ENCODE data around the gene TPH1. TPM values are rescaled to one million over a fixed set of nuclear protein-coding genes. Genes with fewer than 3 reads are reported as not detected.
"Not testable (repeated sequence)": the region's sequence is repeated elsewhere in the genome, so short reads cannot be mapped to it uniquely, and the experiment has no call there.

The TPH1 gene
- polyA plus RNA-seq, 3 donors from 2014 or later, result not detected

DNA sequence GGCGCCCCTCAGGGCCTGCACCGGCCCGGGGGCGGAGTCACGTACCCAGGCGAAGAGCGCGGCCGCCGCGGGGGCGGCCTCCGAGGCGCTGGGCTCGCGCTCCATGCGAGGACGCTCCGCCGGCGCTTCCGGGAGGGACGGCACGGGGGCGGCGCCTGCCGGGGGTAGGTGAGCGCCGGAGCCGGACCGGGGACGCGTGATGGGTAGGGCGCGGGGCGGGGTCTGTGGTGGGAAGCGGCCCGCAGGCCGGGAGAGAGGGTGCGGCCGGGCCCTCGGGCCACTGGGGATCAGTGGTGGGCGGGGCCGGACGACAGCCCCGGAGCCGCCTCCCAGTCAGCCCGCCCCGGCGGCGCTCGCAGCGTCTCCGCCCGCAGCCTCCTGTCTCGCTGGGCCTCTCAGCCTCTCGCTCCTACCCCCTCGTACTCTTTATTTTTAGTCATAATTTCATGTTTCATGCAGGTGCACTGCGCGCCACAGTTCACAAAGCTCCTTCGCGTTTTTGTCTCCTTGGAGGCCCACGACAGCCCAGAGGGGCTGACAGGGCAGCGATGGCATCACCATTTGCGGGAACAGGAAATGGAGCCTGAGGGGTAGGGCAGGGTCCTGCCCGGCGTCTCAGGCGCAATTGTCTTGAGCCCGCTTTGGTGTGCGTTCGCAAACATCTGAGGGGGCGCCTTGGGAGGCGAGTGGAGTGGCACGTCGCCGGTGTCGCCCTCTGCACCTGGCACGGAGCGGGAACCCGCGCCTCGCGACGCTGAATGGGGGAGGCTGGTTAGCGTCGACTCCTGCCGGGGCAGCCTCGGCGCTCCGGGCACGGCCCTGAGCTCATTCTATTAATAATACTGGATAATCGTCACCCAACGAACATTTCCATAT lies 32.9 kb downstream of the TPH1 start, which contains the start of gene SERGEF:
TSS of gene SERGEF (minus strand) at position 142 of the 876 bp plus-strand sequence. CDS start at position 105, 37 bp downstream.
- Mint-ChIP-seq H3K36me3 (no peaks in the 10 kb centered on the region), H3K27me3 (ENCODE audit: low read depth in 3 of 3) (peaks cover 4 to 13% (median 7%) of the 10 kb centered on the region in 3 donors), H3K27ac (peak within 1 kb of the TSS; percentile 97 to 100 (median 98)), H3K4me3 (peak within 1 kb of the TSS; percentile 98 to 100 (median 99)), H3K9me3 (no peaks in the 10 kb centered on the region), H3K4me1 (peaks cover 28 to 39% of the 10 kb centered on the region in 2 donors)
- peak; percentile 90 to 91 (median 90) for DNase-seq

DNA sequence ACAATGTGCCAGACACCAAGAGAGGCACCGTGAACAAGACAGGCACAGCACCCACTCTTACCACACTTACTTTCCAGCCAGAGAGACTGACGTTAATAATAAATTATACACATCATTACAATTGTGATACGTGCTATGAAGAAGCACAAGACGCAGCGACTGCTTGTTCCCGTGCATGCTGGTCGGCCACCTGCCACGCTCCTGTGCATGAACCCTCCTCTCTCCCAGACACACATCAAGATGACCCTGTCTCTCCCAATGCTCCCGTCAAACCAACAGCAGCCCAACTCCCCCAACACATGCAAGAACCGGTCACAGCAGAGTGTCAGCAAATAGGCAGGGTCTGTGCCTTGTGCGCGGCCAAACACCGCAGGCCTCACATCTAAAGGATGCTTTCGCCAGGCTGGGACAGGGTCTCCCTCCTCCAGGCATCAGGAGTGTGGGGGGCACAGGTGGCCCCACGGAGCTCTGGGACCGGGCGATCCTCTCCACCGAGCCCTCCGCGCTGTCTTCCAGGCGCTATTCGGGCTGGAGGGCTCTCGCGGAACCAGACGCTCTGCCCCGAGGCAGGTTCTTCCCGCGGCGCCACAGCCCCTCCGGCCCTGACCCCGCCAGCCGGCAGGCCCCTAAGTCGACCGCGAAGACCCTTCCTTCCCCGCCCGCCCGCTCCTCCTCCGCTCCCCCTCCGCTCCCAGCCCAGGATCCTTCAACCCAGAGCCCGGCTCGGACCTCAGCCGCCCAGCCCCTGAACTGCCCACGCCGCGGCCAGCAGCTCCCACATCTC lies 33.8 kb downstream of the TPH1 start:
- peak overlapping the region; percentile 93 to 99 (median 96) for H3K27ac Mint-ChIP-seq
- DNase-seq, result peak in 1 of 3 donors; percentile 21
- no peaks in the 10 kb centered on the region for H3K36me3 Mint-ChIP-seq
- no peaks in the 10 kb centered on the region for H3K9me3 Mint-ChIP-seq
- H3K4me1 Mint-ChIP-seq, result peaks cover 28 to 39% of the 10 kb centered on the region in 2 donors
- peak overlapping the region; percentile 85 to 100 (median 98) for H3K4me3 Mint-ChIP-seq
- H3K27me3 Mint-ChIP-seq (ENCODE audit: low read depth in 3 of 3), result peaks cover 4 to 13% (median 7%) of the 10 kb centered on the region in 3 donors

GRCh38 chr11:18011633-18012032 lies 34.4 kb downstream of the TPH1 start:
- Mint-ChIP-seq H3K27ac (peak overlapping the region; percentile 93 to 99 (median 96)), H3K9me3 (no peaks in the 10 kb centered on the region), H3K27me3 (ENCODE audit: low read depth in 3 of 3) (peaks cover 4 to 13% (median 7%) of the 10 kb centered on the region in 3 donors), H3K36me3 (peaks cover 0 to 2% (median 0%) of the 10 kb centered on the region in 3 donors), H3K4me1 (peaks cover 28 to 39% of the 10 kb centered on the region in 2 donors), H3K4me3 (peak overlapping the region; percentile 85 to 100 (median 98))
- DNase-seq, result no peak

DNA sequence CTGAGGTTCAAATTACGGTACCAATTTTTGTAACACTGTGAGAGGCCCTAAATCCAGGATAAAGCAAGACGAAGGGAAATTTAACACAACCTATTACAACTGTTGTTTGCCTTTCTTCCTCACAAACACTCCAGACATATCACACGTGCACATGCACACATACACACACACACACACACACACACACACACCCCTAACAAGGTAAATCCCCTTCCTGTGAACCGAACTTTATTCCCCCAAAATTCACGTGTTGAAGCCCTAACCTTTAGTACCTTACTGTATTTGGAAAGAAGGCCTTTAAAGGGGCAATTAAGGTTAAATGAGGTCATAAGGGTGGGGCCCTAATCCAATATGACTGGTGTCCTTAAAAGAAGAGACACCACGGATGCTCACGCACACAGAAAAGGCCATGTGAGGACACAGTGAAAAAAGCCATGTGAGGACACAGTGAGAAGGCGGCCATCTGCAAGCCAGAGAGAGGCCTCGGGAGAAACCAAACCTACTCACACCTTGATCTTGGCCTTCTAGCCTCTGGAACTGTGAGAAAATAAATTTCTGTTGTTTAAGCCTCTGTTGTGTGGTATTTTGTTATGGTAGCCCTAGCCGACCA lies 35.0 kb downstream of the TPH1 start:
- Mint-ChIP-seq H3K4me1 (peaks cover 28 to 39% of the 10 kb centered on the region in 2 donors), H3K4me3 (peak overlapping the region in 4 of 5 donors; percentile 28 to 100 (median 96)), H3K27me3 (ENCODE audit: low read depth in 3 of 3) (peaks cover 4 to 13% (median 7%) of the 10 kb centered on the region in 3 donors), H3K9me3 (no peaks in the 10 kb centered on the region), H3K36me3 (peaks cover 0 to 5% (median 0%) of the 10 kb centered on the region in 3 donors), H3K27ac (peak overlapping the region; percentile 93 to 99 (median 96))
- DNase-seq, result no peak

DNA sequence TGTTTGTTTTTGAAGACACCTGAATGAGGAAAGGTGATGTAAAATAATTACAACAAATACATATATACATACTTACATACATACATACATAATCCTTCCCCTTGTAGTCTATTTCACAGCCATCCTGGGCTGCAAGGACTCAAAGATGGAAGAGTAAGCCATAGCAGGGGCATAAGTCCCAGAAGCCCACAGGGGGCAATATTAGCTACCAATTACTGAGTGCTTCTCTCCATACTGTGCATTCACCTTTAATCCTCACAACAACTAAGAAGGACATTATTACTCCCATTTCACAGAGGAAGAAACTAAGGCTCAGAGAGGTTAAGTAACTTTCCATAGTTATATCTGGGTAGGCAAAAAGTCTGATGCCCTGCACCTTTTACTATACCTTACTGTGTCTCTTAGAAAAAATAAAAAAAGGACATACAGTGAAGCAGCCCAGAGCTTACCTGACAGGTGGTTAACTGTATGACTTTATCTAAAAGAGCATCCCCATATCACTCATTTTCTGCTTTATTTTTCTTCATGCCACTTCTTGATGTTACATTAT lies 35.9 kb downstream of the TPH1 start:
- Mint-ChIP-seq H3K4me1 (peaks cover 28 to 39% of the 10 kb centered on the region in 2 donors), H3K4me3 (peak overlapping the region in 1 of 5 donors; percentile 6), H3K27ac (peak overlapping the region; percentile 60 to 99 (median 84)), H3K36me3 (peaks cover 0 to 13% (median 7%) of the 10 kb centered on the region in 3 donors), H3K27me3 (ENCODE audit: low read depth in 3 of 3) (peaks cover 4 to 13% (median 7%) of the 10 kb centered on the region in 3 donors), H3K9me3 (no peaks in the 10 kb centered on the region)
- DNase-seq, result peak in 1 of 3 donors; percentile 10

DNA sequence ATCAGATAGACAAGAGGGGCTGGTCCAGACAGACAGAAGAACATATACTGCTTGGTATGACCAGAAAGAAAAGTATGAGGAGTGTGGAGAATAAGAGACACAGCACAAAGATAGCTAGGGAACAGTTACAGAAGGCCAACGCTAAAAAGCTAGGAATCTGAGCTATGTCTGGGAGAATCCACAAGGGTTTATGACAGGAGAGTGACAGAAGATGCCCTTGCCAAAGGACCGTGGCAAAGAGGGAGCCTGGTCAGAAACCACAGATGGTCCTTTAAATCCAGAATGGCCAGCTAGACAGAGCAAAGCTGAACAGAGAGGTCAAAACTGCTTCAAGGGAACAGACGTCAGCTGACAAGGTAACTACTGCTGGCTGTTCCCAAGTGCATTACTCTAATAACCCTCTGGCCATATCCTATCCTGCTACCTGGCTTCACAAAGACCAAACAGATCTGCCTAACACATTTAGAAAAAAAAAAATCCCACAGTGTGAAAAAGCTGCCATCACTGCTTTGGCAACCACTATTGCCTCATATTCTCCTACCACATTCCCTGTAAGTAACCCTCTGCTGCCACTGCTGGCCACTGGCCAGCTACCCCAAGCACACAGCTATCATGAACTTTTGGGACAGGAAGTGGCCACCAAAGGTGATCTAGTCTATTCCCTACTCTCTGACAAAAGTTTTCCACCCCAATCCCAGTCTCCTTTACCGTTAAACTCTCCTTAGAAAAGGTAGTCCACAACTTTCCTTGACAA lies 40.5 kb downstream of the TPH1 start:
- Mint-ChIP-seq H3K9me3 (no peaks in the 10 kb centered on the region), H3K27me3 (ENCODE audit: low read depth in 3 of 3) (no peaks in the 10 kb centered on the region), H3K36me3 (peaks cover 12 to 45% (median 29%) of the 10 kb centered on the region in 3 donors), H3K4me3 (no peak overlapping the region), H3K4me1 (peaks cover 0 to 4% of the 10 kb centered on the region in 2 donors), H3K27ac (no peak overlapping the region)
- DNase-seq, result no peak

GRCh38 chr11:18001191-18001590 lies 44.9 kb downstream of the TPH1 start:
- peaks cover 23 to 64% (median 44%) of the 10 kb centered on the region in 3 donors for H3K36me3 Mint-ChIP-seq
- no peak for DNase-seq
- H3K27me3 Mint-ChIP-seq (ENCODE audit: low read depth in 3 of 3), result no peaks in the 10 kb centered on the region
- H3K27ac Mint-ChIP-seq, result no peak overlapping the region
- H3K9me3 Mint-ChIP-seq, result no peaks in the 10 kb centered on the region
- no peak overlapping the region for H3K4me3 Mint-ChIP-seq
- no peaks in the 10 kb centered on the region for H3K4me1 Mint-ChIP-seq

DNA sequence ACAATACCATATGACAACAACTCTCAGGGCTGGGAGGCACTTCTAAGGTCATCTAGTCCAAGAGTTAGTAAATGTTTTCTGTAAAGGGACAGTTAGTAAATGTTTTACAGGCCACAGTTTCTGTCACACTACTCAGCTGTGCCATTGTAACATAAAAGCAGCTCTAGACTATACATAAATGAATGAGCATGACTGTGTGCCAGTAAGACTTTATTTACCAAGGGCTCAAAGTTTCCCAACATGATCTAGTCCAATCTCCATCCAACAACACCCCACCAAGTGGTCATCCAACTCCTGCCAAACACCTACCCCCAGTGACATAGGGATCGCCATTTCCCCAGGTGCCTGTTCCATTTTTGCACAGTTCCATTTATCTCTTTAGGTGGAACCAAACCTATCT lies 45.3 kb downstream of the TPH1 start:
- Mint-ChIP-seq H3K36me3 (peaks cover 23 to 65% (median 43%) of the 10 kb centered on the region in 3 donors), H3K27ac (no peak overlapping the region), H3K27me3 (ENCODE audit: low read depth in 3 of 3) (no peaks in the 10 kb centered on the region), H3K9me3 (no peaks in the 10 kb centered on the region), H3K4me3 (no peak overlapping the region), H3K4me1 (no peaks in the 10 kb centered on the region)
- DNase-seq, result no peak

DNA sequence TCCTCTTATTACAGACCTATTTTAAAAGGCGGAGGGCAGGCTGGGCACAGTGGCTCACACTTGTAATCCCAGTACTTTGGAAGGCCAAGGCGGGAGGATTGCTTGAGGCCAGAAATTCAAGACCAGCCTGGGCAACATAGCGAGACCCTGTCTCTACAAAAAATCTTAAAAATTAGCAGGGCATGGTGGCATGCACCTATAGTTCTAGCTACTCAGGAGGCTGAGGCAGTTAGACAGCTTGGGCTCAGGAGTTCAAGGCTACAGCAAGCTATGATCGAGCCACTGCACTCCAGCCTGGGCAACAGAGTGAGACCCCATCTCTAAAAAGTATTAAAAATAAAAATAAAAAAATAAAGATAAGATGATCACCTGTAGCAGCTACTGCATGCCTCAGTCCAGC lies 45.9 kb downstream of the TPH1 start:
- not testable (repeated sequence) for DNase-seq; H3K27ac Mint-ChIP-seq; H3K9me3 Mint-ChIP-seq; H3K27me3 Mint-ChIP-seq (ENCODE audit: low read depth in 3 of 3); H3K4me3 Mint-ChIP-seq; H3K4me1 Mint-ChIP-seq
- H3K36me3 Mint-ChIP-seq, result peaks cover 23 to 65% (median 42%) of the 10 kb centered on the region in 3 donors

Other genes with a start within 250 kb of the TPH1 start
- gene SERGEF, start 33.2 kb downstream of the TPH1 start, polyA plus RNA-seq, result 100 to 1,000 TPM in 1 of 3 donors, 10 to 100 TPM in 2; 52.0 to 104 (median 68.3) TPM
- gene SAAL1, start 59.8 kb upstream of the TPH1 start, polyA plus RNA-seq, result 10 to 100 TPM in 2 of 3 donors, 1 to 10 TPM in 1; 8.5 to 18.5 (median 13.0) TPM
- gene MRGPRX3, start 86.3 kb upstream of the TPH1 start, polyA plus RNA-seq, result not detected
- gene MRGPRX4, start 126.6 kb upstream of the TPH1 start, polyA plus RNA-seq, result not detected
- gene SAA4, start 190.5 kb upstream of the TPH1 start, polyA plus RNA-seq, result not detected
- not detected for gene SAA2, start 202.4 kb upstream of the TPH1 start, polyA plus RNA-seq
- not detected for gene SAA1, start 220.0 kb upstream of the TPH1 start, polyA plus RNA-seq

Measured in immature natural killer cell (primary cell).